HepG2 (cell line): ENCODE measurements around the gene PARD3. TPM values are rescaled to one million over a fixed set of nuclear protein-coding genes. Genes with fewer than 3 reads are reported as not detected.

Experiments
- ATAC-seq: fragments of 200-7000 bp; cut with Tn5 transposase; 3 replicates; pipeline ENCODE4 v1.9.1; 2020; ENCODE audit warnings: mild to moderate bottlenecking, moderate library complexity
- BruUV-seq: library from RNA; stranded (reverse); fragments of 400-500 nt; replicated peaks from 2 replicates; lab custom pipeline; 2021; lab: Mats Ljungman, UMichigan
- CTCF ChIA-PET: fragments of 300-600 bp; formaldehyde crosslinking; extraction: SDS; loops from one replicate; lab custom pipeline; 2021; ENCODE audit warnings: low total read pairs, inconsistent platforms, low intra/inter-chr PET ratio; lab: Yijun Ruan, JAX
- POLR2A ChIA-PET: fragments of 350-600 bp; sonication (Branson Sonifier 250); formaldehyde crosslinking; loops from one replicate; lab custom pipeline; 2020; ENCODE audit warnings: antibody characterized with exemption, inconsistent platforms; lab: Yijun Ruan, JAX
- DNase-seq: peaks from one replicate; pipeline ENCODE4 v3.0.0-alpha.2; 2015; ENCODE audit warnings: low spot score
- FAIRE-seq: peaks from 3 replicates; lab custom pipeline; 2011; peaks lifted over from hg19 to GRCh38; lab: Jason Lieb, UNC
- H2AFZ ChIP-seq: one replicate; pipeline ENCODE4 v1.6.1; 2011; ENCODE audit warnings: low read length, inconsistent platforms
- H3K27ac ChIP-seq: fragments of 300-600 bp; 3 replicates; pipeline ENCODE4 v1.8.0; 2011; ENCODE audit warnings: mixed run types, mild to moderate bottlenecking, mixed read lengths, low read length, inconsistent platforms; ENCODE audit not compliant: insufficient read depth; ENCODE audit errors: extremely low read length
- H3K27me3 ChIP-seq, 2 experiments: fragments of 200-600 bp in 1 of 2; 2 replicates in 1 of 2; 3 replicates in 1 of 2; pipeline versions ENCODE4 v1.6.0 to v1.8.0; 2011; ENCODE audit warnings: low read length in 2 of 2, mild to moderate bottlenecking in 2 of 2, moderate library complexity in 2 of 2, inconsistent platforms in 1 of 2; ENCODE audit not compliant: insufficient read depth in 2 of 2, control insufficient read depth in 1 of 2
- H3K36me3 ChIP-seq, 2 experiments: fragments of 200-600 bp in 1 of 2; replicated peaks in 1 of 2; 2 replicates in 1 of 2; 3 replicates in 1 of 2; pipeline versions ENCODE4 v1.5.1 to v1.8.0; 2011; ENCODE audit warnings: low read length in 2 of 2, inconsistent platforms in 1 of 2; ENCODE audit not compliant: insufficient read depth in 2 of 2, control insufficient read depth in 1 of 2
- H3K4me1 ChIP-seq: 2 replicates; pipeline ENCODE4 v1.5.1; 2012; ENCODE audit warnings: low read length, inconsistent platforms; ENCODE audit not compliant: insufficient read depth
- H3K4me2 ChIP-seq: 2 replicates; pipeline ENCODE4 v1.6.0; 2011; ENCODE audit warnings: low read depth, low read length, inconsistent platforms
- H3K4me3 ChIP-seq, 3 experiments: fragments of 200-600 bp in 1 of 3; sonication (generic), shearing (Covaris generic) in 1 of 3; replicated peaks in 1 of 3; 2 replicates each; pipeline ENCODE4 v1.5.1; 2011 to 2016; ENCODE audit warnings: low read length in 3 of 3, inconsistent platforms in 2 of 3, low read depth in 2 of 3, mild to moderate bottlenecking in 2 of 3, control low read depth in 1 of 3, mixed read lengths in 1 of 3; ENCODE audit not compliant: insufficient read depth in 1 of 3
- H3K79me2 ChIP-seq: one replicate; pipeline ENCODE4 v1.6.1; 2011; ENCODE audit warnings: low read length, inconsistent platforms; ENCODE audit not compliant: insufficient read depth
- H3K9ac ChIP-seq: 2 replicates; pipeline ENCODE4 v1.6.0; 2011; ENCODE audit warnings: mild to moderate bottlenecking, low read depth, low read length, inconsistent platforms; ENCODE audit not compliant: insufficient read depth
- H3K9me3 ChIP-seq: 2 replicates; pipeline ENCODE4 v1.5.1; 2012; ENCODE audit warnings: mild to moderate bottlenecking, low read length
- H4K20me1 ChIP-seq: 2 replicates; pipeline ENCODE4 v1.6.0; 2011; ENCODE audit warnings: inconsistent platforms, mild to moderate bottlenecking, low read length, moderate library complexity; ENCODE audit not compliant: insufficient read depth
- CEBPB ChIP-seq: IDR thresholded peaks from 2 replicates; pipeline ENCODE4 v1.6.1; 2011; ENCODE audit warnings: low read depth, low read length, improper control_type of control experiment, borderline replicate concordance
- HCFC1 ChIP-seq: fragments of 150-350 bp; IDR thresholded peaks from 2 replicates; pipeline ENCODE4 v1.6.1; 2014; ENCODE audit warnings: low read depth, low read length
- KAT7 ChIP-seq: IDR thresholded peaks from 2 replicates; pipeline ENCODE4 v1.6.1; 2018; ENCODE audit warnings: borderline replicate concordance, missing compliant biosample characterization
- MAFK ChIP-seq, 2 experiments: IDR thresholded peaks in 1 of 2; conservative IDR thresholded peaks in 1 of 2; 2 replicates each; pipeline ENCODE4 v1.6.1; 2011; ENCODE audit warnings: improper control_type of control experiment in 2 of 2, low read length in 2 of 2
- PHF8 ChIP-seq: sonication (generic); formaldehyde crosslinking; IDR thresholded peaks from 2 replicates; pipeline ENCODE4 v1.5.0; 2020; ENCODE audit warnings: missing genetic modification reagents
- WIZ ChIP-seq: sonication (generic); formaldehyde crosslinking; IDR thresholded peaks from 2 replicates; pipeline ENCODE4 v1.5.1; 2020; ENCODE audit warnings: mild to moderate bottlenecking, missing genetic modification reagents
- WGBS: methylation state at CpG from one replicate; pipeline ENCODE4 v1.1.6; 2017; ENCODE audit warnings: low lambda C conversion rate; 5-methylcytosine and 5-hydroxymethylcytosine counted together
- in situ Hi-C: cut with HindIII; loops from 2 replicates; pipeline ENCODE4 v1.10.0; 2017; ENCODE audit warnings: low pct_unique_long_range_greater_than_20kb; ENCODE audit not compliant: extremely low pct_ligation_motif_present
- intact Hi-C: fragments of 100-400 bp; cut with micrococcal nuclease; formaldehyde crosslinking; loops from one replicate; pipeline ENCODE4 v1.10.0; 2022; ENCODE audit not compliant: unreplicated experiment
- polyA plus RNA-seq, 8 experiments: library from polyadenylated mRNA; depleted of rRNA in 3 of 8; stranded (reverse) in 7 of 8; unstranded in 1 of 8; fragments of >200 nt; fragmentation: Illumina TruSeq in 4 of 8; extraction: Trizol in 4 of 8; gene quantifications; 2 replicates each; pipeline versions ENCODE4 v1.2.1 to v1.2.3, GENCODE V29; 2011 to 2016; ENCODE audit warnings: low read depth in 4 of 8, missing spikeins in 1 of 8, mixed read lengths in 1 of 8; ENCODE audit not compliant: insufficient read depth in 1 of 8
- total RNA-seq, 5 experiments: library from RNA; depleted of rRNA; stranded (reverse); fragments of >200 nt; fragmentation: Illumina TruSeq; extraction: Trizol; gene quantifications; 2 replicates each; pipeline ENCODE4 v1.2.3, GENCODE V29; 2016; ENCODE audit warnings: low read depth in 1 of 5
- TF ChIP-seq, protein P1 (sequence below): sonication (generic); formaldehyde crosslinking; IDR thresholded peaks from 2 replicates; pipeline ENCODE4 v1.5.0; 2020; ENCODE audit warnings: missing genetic modification reagents, mild to moderate bottlenecking, borderline replicate concordance
- TF ChIP-seq, protein P2 (sequence below): sonication (generic); formaldehyde crosslinking; IDR thresholded peaks from 2 replicates; pipeline ENCODE4 v1.5.1; 2020; ENCODE audit warnings: missing genetic modification reagents, mild to moderate bottlenecking, borderline replicate concordance
- TF ChIP-seq, protein P3 (sequence below): sonication (generic); formaldehyde crosslinking; IDR thresholded peaks from 2 replicates; pipeline ENCODE4 v1.4.0; 2020; ENCODE audit warnings: missing genetic modification reagents, borderline replicate concordance

PARD3 gene
- total and polyA plus RNA-seq, 2 of the 13 experiments (the other 11 are each of a cell fraction or from before 2014, with no cell fraction given) = 40.9 to 60.0 TPM

DNA sequence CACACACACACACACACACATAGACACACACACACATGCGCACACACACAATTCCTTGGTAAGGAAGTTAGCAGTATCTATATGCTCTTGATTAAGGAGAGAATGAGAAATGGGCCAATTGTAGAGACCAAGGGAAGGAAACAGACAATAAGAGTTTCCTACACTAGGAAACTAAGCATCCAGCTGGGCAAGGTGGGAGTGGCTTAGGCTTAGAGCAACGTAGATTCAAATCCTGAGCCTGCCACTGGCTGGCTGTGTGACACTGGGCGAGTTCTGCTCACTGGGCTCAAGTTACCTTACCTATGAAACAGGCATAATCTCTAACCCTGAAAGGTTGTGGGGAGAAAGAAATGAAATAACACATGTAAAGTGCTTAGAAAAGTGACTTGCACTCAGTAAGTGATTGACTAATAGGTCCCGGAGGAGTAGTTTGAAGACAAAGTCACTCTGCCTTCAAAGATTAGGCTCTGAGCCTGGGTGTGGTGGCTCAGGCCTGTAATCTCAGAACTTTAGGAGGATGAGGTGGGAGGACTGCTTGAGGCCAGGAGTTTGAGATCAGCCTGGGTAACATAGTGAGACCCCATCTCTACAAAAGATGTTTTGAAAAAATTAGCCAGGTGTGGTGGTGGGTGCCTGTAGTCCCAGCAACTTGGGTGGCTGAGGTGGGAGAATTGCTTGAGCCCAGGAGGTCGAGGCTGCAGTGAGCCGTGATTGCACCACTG, 701.4 kb downstream of the PARD3 start (continued):
- TF ChIP-seq MAFK (conservative IDR thresholded peaks at IDR 0.05 in 1 of 2, IDR thresholded peaks at IDR 0.05 in 1 of 2; ENCODE audit: low read length in 2 of 2) (no peak), PHF8 (CRISPR knock-in tag) (no peak), WIZ (CRISPR knock-in tag) (no peak), KAT7 (no peak), HCFC1 (no peak)
- TF ChIP-seq, protein P1, sequence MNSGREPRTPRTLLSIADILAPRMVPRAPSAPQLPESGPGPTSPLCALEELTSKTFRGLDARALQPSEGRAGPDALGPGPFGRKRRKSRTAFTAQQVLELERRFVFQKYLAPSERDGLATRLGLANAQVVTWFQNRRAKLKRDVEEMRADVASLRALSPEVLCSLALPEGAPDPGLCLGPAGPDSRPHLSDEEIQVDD (CRISPR knock-in tag) = no peak
- TF ChIP-seq, protein P2, sequence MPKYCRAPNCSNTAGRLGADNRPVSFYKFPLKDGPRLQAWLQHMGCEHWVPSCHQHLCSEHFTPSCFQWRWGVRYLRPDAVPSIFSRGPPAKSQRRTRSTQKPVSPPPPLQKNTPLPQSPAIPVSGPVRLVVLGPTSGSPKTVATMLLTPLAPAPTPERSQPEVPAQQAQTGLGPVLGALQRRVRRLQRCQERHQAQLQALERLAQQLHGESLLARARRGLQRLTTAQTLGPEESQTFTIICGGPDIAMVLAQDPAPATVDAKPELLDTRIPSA = no peak

DNA sequence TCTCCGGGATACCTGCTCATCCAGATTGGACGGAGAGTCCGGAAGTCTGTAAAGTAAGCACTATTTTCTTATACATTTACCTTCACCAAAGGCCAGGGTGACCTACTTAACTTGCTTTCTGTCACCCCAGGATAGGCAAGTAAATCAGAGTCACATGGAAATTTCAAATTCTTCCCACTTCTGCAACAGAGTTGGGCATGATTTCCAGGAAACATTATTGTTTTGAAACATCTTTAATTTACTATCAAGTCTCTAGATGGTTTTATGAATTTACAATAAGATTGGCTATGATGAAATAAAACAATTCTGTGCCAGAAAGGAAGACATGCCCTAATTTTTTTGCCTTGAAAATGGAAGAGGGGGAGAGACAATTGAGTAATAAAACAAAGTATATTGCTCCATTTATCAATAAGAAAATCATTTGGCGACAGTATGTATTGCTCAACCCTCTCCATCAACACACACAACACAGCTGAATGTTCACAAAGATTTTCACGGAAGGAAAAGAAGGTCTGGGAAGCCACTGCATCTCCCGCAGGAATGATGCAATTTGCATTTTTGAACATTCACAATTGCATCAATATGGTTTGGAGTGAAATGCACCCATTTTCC, 702.8 kb downstream of the PARD3 start:
- intact Hi-C loops (no loop called here), in situ Hi-C loops (no loop called here)
- TF ChIP-seq, protein P3, sequence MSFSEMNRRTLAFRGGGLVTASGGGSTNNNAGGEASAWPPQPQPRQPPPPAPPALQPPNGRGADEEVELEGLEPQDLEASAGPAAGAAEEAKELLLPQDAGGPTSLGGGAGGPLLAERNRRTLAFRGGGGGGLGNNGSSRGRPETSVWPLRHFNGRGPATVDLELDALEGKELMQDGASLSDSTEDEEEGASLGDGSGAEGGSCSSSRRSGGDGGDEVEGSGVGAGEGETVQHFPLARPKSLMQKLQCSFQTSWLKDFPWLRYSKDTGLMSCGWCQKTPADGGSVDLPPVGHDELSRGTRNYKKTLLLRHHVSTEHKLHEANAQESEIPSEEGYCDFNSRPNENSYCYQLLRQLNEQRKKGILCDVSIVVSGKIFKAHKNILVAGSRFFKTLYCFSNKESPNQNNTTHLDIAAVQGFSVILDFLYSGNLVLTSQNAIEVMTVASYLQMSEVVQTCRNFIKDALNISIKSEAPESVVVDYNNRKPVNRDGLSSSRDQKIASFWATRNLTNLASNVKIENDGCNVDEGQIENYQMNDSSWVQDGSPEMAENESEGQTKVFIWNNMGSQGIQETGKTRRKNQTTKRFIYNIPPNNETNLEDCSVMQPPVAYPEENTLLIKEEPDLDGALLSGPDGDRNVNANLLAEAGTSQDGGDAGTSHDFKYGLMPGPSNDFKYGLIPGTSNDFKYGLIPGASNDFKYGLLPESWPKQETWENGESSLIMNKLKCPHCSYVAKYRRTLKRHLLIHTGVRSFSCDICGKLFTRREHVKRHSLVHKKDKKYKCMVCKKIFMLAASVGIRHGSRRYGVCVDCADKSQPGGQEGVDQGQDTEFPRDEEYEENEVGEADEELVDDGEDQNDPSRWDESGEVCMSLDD (CRISPR knock-in tag) = no peak
- peak; percentile 14; the same call in 1 of the 2 replicates for TF ChIP-seq CEBPB
- peaks cover 22% of the 10 kb centered on the region for H3K4me1 ChIP-seq
- no peak for ATAC-seq
- POLR2A ChIA-PET = no interaction called here
- no peak overlapping the region for H3K4me2 ChIP-seq
- no peak overlapping the region for H2AFZ ChIP-seq
- no peaks in the 10 kb centered on the region for H4K20me1 ChIP-seq
- H3K27me3 ChIP-seq = no peaks in the 10 kb centered on the region
- H3K27ac ChIP-seq = no peak overlapping the region
- DNase-seq = no peak
- no peaks in the 10 kb centered on the region for H3K36me3 ChIP-seq
- H3K9me3 ChIP-seq = no peaks in the 10 kb centered on the region
- no peak overlapping the region for H3K4me3 ChIP-seq
- no peak for FAIRE-seq
- CTCF ChIA-PET = no interaction called here
- no peak overlapping the region for H3K9ac ChIP-seq
- H3K79me2 ChIP-seq = no peaks in the 10 kb centered on the region
- 92% methylated on average over 6 of the region's 6 CpGs for WGBS
- BruUV-seq = no TSS peak
